Measurements from ENCODE around the gene PELI3.

DNA sequence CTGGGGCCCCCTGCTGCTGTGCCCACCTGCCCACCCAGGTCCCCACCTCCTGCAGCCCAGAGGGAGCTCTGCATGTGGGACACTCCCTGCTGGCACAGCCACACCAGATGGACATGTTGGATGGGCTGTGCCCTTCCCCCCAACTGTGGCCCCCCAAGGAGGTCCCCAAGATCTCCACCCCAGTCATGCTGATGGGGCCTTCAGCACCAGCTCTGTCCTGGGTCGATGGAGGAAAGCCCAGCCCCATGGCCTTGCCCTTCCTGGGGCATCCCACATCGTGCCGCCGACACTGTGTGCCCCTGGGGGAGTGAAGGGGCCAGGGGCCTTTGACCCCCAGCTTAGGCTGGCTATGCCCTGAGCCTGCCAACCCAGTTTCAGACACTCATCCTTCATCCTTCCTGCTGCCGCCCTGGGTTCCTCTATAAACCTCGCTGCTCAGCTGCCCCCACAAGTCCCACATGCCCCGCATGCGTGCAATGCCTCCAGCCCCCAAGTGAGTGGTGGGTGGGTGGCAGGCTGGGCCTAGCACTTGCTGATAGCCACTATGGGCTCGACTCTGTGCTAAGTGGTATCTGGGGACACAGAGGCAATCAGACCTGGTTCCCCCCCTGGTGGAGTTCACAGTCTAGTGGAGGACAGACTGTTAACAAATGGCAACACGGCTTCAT lies 9.6 kb downstream of the PELI3 start:
- TF ChIP-seq MAX (IDR thresholded peaks at IDR 0.05; ENCODE audit: low read depth, low read length) (no peak), CTCF (IDR thresholded peaks at IDR 0.05 in 2 of 3, conservative IDR thresholded peaks at IDR 0.05 in 1 of 3; ENCODE audit: control insufficient read depth in 2 of 3, extremely low read depth in 1 of 3, insufficient read depth in 1 of 3, low read depth in 3 of 3, low read length in 3 of 3) (no peak), POLR2AphosphoS5 (IDR thresholded peaks at IDR 0.05; ENCODE audit: low read length) (no peak), JUNB (IDR thresholded peaks at IDR 0.05) (no peak), SPI1 (IDR thresholded peaks at IDR 0.05; ENCODE audit: borderline replicate concordance, insufficient read depth, low read depth, low read length) (no peak), CREB1 (IDR thresholded peaks at IDR 0.05; ENCODE audit: low read depth) (no peak), RFX5 (IDR thresholded peaks at IDR 0.05; ENCODE audit: low read depth, low read length) (no peak), NBN (IDR thresholded peaks at IDR 0.05) (no peak), KAT2A (conservative IDR thresholded peaks at IDR 0.05; ENCODE audit: control insufficient read depth, low read depth, low read length) (no peak), USF1 (IDR thresholded peaks at IDR 0.05; ENCODE audit: borderline replicate concordance, extremely low read length, insufficient read depth, low read depth, low read length) (no peak), CEBPB (IDR thresholded peaks at IDR 0.05; ENCODE audit: borderline replicate concordance in 1 of 2, low read depth in 2 of 2, low read length in 2 of 2) (no peak), E2F4 (IDR thresholded peaks at IDR 0.05; ENCODE audit: low read depth, low read length) (no peak)

Data from GM12878 (cell line).